ENCODE measurements around the gene DENND1A.

DNA sequence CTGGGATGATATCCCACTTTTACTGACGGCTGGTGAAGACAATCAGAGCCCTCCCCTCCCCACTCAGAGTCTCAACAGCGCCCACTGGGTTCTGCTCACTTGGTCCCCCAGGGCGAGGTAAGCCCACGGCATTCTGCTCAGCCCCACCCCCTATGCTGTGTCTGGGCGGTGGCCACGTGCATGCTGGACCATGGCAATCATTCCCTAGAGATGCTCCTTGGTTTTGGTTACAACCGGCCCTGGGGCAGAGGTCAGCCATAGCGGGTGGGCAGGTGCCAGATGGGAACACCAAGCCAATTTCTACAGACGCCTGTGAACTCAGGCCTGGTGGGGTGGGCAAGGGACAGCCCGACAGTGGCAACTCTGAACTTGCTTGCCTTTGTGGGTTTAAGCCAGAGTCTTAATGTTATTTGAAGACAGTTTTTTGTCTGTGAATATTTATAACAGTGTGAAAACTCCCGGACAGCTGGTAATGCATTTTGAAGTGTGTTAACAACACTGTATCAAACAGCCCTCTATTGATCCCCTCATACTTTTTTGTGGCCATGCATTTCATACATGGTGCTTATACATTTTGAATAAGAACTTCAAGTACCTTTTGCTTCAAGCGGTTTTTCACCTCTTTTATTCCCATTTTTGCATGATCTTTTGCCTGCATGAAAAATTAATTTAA is 479.7 kb downstream of the DENND1A start:
- TF ChIP-seq, protein P1, sequence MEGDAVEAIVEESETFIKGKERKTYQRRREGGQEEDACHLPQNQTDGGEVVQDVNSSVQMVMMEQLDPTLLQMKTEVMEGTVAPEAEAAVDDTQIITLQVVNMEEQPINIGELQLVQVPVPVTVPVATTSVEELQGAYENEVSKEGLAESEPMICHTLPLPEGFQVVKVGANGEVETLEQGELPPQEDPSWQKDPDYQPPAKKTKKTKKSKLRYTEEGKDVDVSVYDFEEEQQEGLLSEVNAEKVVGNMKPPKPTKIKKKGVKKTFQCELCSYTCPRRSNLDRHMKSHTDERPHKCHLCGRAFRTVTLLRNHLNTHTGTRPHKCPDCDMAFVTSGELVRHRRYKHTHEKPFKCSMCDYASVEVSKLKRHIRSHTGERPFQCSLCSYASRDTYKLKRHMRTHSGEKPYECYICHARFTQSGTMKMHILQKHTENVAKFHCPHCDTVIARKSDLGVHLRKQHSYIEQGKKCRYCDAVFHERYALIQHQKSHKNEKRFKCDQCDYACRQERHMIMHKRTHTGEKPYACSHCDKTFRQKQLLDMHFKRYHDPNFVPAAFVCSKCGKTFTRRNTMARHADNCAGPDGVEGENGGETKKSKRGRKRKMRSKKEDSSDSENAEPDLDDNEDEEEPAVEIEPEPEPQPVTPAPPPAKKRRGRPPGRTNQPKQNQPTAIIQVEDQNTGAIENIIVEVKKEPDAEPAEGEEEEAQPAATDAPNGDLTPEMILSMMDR (IDR thresholded peaks at IDR 0.05), result no peak
- TF ChIP-seq POLR2A (IDR thresholded peaks at IDR 0.05), result no peak
